Kidney (tissue), 14 donors: ENCODE results near the gene TNPO1. TPM values are rescaled to one million over a fixed set of nuclear protein-coding genes. Genes with fewer than 3 reads are reported as not detected.
A peak's percentile ranks its signal among the peaks of the same experiment; 100 is the strongest.

Source experiments
- DNase-seq, 5 donors: peaks; one replicate each; pipeline ENCODE4 v3.0.0-alpha.2; 2013 to 2020
- FAIRE-seq: peaks from 2 replicates; lab custom pipeline; 2012; peaks lifted over from hg19 to GRCh38; lab: Jason Lieb, UNC
- H3K27ac ChIP-seq, 2 donors: one replicate each; pipeline ENCODE4 v1.7.0; 2013; ENCODE audit warnings: low read depth in 2 of 2, low read length in 2 of 2, inconsistent platforms in 1 of 2
- H3K27me3 ChIP-seq: one replicate; pipeline ENCODE4 v1.7.1; 2013; ENCODE audit warnings: low read length, inconsistent platforms; ENCODE audit not compliant: control insufficient read depth, insufficient read depth
- H3K36me3 ChIP-seq, 3 donors: one replicate each; pipeline versions ENCODE4 v1.7.0 to v1.7.1; 2013; ENCODE audit warnings: low read length in 3 of 3, control low read depth in 1 of 3, inconsistent platforms in 1 of 3; ENCODE audit not compliant: insufficient read depth in 3 of 3, control insufficient read depth in 2 of 3
- H3K4me1 ChIP-seq, 3 donors: one replicate each; pipeline versions ENCODE4 v1.7.0 to v1.7.1; 2013; ENCODE audit warnings: low read length in 3 of 3, inconsistent platforms in 1 of 3, low read depth in 1 of 3; ENCODE audit not compliant: control insufficient read depth in 2 of 3, insufficient read depth in 2 of 3
- H3K4me3 ChIP-seq, 3 donors: one replicate each; pipeline versions ENCODE4 v1.7.0 to v1.8.1; 2013; ENCODE audit warnings: low read length in 3 of 3, control low read depth in 1 of 3, inconsistent platforms in 1 of 3
- H3K9ac ChIP-seq, 3 donors: one replicate each; pipeline versions ENCODE4 v1.7.0 to v1.7.1; 2013; ENCODE audit warnings: low read length in 3 of 3, control low read depth in 1 of 3, inconsistent platforms in 1 of 3
- H3K9me3 ChIP-seq, 3 donors: one replicate each; pipeline versions ENCODE4 v1.7.0 to v1.7.1; 2013; ENCODE audit warnings: low read length in 3 of 3, control low read depth in 1 of 3, inconsistent platforms in 1 of 3; ENCODE audit not compliant: control insufficient read depth in 2 of 3, insufficient read depth in 1 of 3
- intact Hi-C: fragments of 100-400 bp; cut with DNase I; formaldehyde crosslinking; loops from one replicate; pipeline ENCODE4 v1.11.1; 2022
- polyA plus RNA-seq: library from polyadenylated mRNA; stranded (reverse); fragments of 350-450 nt; fragmentation: Illumina TruSeq; extraction: RNeasy Lipid Tissue Mini Kit (QIAGEN cat#74804); gene quantifications from one replicate; pipeline ENCODE4 v1.2.3, GENCODE V29; 2014; ENCODE audit warnings: low read depth, low replicate concordance; ENCODE audit not compliant: insufficient read depth
- total RNA-seq: library from RNA; stranded (reverse); fragmentation: NEBNext Ultra II Directional; extraction: Animal tissue kit (Norgen Biotek cat#: 25700); gene quantifications from one replicate; pipeline ENCODE4 v1.2.1, GENCODE V29; 2021
- TF ChIP-seq, protein P1 (sequence below): IDR thresholded peaks from 3 replicates; pipeline ENCODE4 v1.5.1; 2012; ENCODE audit warnings: mild to moderate bottlenecking, moderate library complexity, borderline replicate concordance; ENCODE audit not compliant: insufficient read depth; ENCODE audit errors: extremely low read depth
- donor health status: control.
- donor health status: control.
- donor health status: control.
- donor health status: control.
- donor health status: control.
- donor health status: DM: yes; HTN: yes; CAD: no.
- donor health status: Normal renal cell carcinoma (clear cell type).

The TNPO1 gene
- total and polyA plus RNA-seq, 2 donors from 2014 or later: 15.6 to 86.6 TPM

DNA sequence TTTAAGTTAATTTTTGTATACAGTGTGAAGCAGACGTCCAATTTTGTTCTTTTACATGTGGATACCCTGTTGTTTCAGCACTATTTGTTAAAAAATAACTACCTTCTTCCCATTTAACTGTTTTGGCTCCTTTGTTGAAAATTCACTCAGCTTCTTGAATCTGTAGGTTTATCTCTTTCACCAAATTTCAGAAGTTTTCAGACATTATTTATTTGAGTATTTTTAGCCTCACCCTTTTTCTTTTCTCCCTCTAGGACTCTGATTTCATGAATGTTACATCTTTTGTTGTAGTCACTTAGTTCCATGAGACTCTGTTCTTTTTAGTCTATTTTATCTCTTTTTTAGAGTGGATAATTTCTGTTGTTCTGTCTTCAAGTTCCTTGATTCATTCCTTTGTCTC, 4.6 kb upstream of the TNPO1 start:
- H3K36me3 ChIP-seq: no peaks in the 10 kb centered on the region
- peaks cover 0 to 3% (median 0%) of the 10 kb centered on the region in 3 donors for H3K9me3 ChIP-seq
- TF ChIP-seq, protein P1, sequence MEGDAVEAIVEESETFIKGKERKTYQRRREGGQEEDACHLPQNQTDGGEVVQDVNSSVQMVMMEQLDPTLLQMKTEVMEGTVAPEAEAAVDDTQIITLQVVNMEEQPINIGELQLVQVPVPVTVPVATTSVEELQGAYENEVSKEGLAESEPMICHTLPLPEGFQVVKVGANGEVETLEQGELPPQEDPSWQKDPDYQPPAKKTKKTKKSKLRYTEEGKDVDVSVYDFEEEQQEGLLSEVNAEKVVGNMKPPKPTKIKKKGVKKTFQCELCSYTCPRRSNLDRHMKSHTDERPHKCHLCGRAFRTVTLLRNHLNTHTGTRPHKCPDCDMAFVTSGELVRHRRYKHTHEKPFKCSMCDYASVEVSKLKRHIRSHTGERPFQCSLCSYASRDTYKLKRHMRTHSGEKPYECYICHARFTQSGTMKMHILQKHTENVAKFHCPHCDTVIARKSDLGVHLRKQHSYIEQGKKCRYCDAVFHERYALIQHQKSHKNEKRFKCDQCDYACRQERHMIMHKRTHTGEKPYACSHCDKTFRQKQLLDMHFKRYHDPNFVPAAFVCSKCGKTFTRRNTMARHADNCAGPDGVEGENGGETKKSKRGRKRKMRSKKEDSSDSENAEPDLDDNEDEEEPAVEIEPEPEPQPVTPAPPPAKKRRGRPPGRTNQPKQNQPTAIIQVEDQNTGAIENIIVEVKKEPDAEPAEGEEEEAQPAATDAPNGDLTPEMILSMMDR: no peak
- H3K4me1 ChIP-seq: peaks cover 0 to 8% (median 0%) of the 10 kb centered on the region in 3 donors
- no peak overlapping the region for H3K9ac ChIP-seq
- no peak overlapping the region for H3K27ac ChIP-seq
- DNase-seq (no peak), FAIRE-seq (no peak)
- intact Hi-C loops: no loop called here
- H3K4me3 ChIP-seq: no peak overlapping the region
- H3K27me3 ChIP-seq: no peaks in the 10 kb centered on the region

DNA sequence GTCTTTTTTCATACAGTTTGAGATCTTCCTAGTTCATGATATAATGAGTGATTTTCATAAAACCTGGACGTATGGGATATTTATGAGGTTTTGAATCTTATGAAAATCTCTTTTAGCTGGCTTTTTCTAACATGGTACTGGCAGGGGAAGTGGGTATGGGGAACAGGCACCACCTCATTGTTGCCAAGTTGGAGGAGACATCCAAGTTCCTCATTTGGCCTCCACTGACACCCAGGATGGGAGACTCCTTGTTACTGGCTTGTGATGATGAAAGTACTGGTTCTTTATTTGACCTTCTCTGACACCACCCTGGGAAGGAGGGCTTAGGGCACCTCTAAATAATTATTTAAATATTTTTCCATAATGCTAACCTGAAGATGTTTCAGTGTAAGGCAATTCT, 4.0 kb upstream of the TNPO1 start:
- Histone ChIP-seq H3K9ac (no peak overlapping the region), H3K9me3 (peaks cover 0 to 3% (median 0%) of the 10 kb centered on the region in 3 donors), H3K4me3 (no peak overlapping the region), H3K36me3 (no peaks in the 10 kb centered on the region), H3K4me1 (peaks cover 0 to 8% (median 0%) of the 10 kb centered on the region in 3 donors), H3K27ac (no peak overlapping the region), H3K27me3 (no peaks in the 10 kb centered on the region)
- no peak for DNase-seq
- FAIRE-seq: no peak
- intact Hi-C loops: no loop called here
- TF ChIP-seq, protein P1: no peak

DNA sequence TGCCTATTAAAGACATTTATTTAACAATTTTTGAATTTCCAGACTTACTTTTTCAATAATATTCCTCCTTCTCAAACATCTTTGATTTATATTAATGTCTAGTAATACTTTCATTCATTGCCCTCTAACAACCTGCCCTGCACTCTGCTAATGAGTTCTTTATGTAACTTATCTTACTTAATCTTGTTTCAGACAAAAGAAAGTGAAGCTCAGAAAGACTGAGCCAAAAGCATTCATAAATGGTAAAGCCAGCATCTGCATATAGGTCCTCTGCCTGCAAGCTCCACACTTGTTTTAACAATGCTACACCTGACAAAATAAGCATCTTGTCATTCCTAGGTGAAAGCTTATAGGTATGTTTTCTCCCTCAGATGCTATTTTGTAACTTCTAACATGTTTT, 2.4 kb upstream of the TNPO1 start:
- DNase-seq (no peak), FAIRE-seq (no peak)
- H3K9ac ChIP-seq: no peak overlapping the region
- H3K36me3 ChIP-seq: no peaks in the 10 kb centered on the region
- H3K27ac ChIP-seq: no peak overlapping the region
- H3K9me3 ChIP-seq: peaks cover 0 to 3% (median 0%) of the 10 kb centered on the region in 3 donors
- no peaks in the 10 kb centered on the region for H3K27me3 ChIP-seq
- H3K4me3 ChIP-seq: no peak overlapping the region
- peaks cover 0 to 13% (median 3%) of the 10 kb centered on the region in 3 donors for H3K4me1 ChIP-seq
- TF ChIP-seq, protein P1: no peak
- intact Hi-C loops: no loop called here

DNA sequence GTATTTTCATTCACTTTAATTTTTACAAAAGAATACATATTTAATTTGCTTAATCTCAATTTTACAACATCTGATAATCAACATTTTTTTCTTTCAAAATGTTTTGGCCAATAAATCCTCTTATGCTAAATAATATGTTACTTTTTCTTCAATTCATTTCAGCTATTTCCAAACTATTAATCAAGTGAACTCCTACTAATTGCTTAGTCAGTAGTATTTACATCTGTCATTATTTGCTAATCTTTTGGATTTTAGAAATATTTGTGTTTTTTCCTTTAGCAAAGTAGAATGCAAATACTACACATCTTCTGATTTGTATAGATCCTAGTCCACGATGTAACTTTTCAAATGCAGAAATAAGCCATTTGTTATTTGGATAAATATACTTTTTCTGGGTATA, 1.6 kb upstream of the TNPO1 start:
- intact Hi-C loops: no loop called here
- peak; percentile 65 for FAIRE-seq
- TF ChIP-seq, protein P1: no peak

More for the DNA sequence above, 1.6 kb upstream of the TNPO1 start:
- Histone ChIP-seq H3K4me3 (peak overlapping the region in 1 of 3 donors; percentile 7), H3K9ac (peak overlapping the region in 1 of 3 donors; percentile 94), H3K9me3 (no peaks in the 10 kb centered on the region), H3K36me3 (no peaks in the 10 kb centered on the region), H3K4me1 (peaks cover 0 to 16% (median 3%) of the 10 kb centered on the region in 3 donors), H3K27ac (no peak overlapping the region), H3K27me3 (no peaks in the 10 kb centered on the region)
- no peak for DNase-seq
